GM12872 (cell line): ENCODE results near the gene TRIM10.

Experiments
- CTCF ChIP-seq: IDR thresholded peaks from 3 replicates; pipeline ENCODE4 v1.5.1; 2011; ENCODE audit warnings: low read depth, mild to moderate bottlenecking, low read length, moderate library complexity; ENCODE audit not compliant: insufficient read depth

TRIM10 gene

DNA sequence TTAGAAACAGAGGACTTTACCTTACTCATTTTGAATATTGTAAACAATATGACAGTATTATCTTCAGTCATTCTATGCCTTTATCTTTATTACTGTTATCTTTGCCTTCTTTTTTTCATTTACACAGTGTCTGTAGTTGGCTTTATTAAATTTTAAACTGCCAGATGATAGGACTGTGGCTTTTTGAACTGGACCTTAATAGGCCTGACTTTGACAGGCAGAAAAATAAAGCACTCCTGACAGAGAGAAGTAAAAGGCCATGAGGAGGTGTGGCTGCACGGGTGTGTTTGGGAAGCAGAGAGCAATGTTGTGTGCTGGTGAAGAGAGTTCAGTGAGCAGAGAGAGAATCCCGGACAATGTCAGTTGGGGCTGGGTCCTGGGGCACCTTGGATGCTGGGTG is 17.2 kb downstream of the TRIM10 start:
- no peak for TF ChIP-seq CTCF

GRCh38 chr6:30142665-30143064 is 18.3 kb downstream of the TRIM10 start:
- no peak for TF ChIP-seq CTCF

GRCh38 chr6:30136570-30137286 is 24.3 kb downstream of the TRIM10 start:
- no peak for TF ChIP-seq CTCF

DNA sequence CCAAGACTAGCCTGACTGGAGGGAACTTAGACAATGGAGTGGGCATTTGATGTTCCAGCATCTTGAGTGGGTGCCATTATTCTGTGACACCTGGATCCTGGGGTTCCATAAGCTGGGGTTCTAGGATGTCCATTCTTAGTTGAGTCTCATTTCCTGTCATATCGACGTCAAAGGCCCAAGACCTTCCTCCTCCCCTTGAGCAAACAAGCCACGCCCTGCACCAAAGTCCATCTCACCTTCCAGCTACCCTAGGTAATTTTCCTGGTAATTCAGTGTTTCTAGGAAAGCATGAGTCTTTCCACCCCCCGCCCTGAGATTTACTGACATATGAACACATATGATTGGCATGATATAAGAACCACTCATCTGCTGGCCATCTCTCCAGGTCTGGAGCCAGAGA is 25.3 kb downstream of the TRIM10 start, which contains the start of gene TRIM40:
Gene TRIM40 (plus strand): TSS at position 384 of the 400 bp plus-strand sequence. CDS start 897 bp downstream, outside the sequence.
- no peak for TF ChIP-seq CTCF

- no peak for TF ChIP-seq CTCF
These were observed 25.9 kb downstream of the TRIM10 start for GRCh38 chr6:30135147-30135546.

DNA sequence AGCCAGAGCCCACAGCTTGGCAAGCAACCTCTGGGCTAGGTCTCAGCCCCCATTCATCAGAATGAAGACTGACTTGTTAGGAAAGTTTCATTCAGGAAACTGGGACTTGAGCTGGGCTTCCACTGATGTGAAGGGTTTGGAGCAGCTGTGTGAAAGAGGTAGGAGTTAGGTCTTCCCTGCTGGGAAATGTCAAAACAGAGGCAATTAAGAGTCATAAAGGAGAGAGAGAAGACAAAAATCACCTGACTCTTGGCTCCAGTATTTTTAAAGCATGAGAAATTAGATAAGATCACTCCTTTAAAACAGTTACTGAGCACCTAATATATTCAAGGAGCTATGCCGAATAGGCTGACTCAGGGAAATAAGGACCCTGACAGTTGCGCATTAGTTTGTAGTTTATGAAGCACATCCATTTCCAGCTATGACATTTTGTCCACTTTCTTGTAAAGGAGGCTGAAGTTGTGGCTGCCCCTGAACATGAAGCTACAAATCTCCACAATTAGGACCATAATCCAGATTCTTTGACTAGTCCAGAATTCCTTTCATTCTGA is 29.0 kb downstream of the TRIM10 start:
- TF ChIP-seq CTCF, result no peak

DNA sequence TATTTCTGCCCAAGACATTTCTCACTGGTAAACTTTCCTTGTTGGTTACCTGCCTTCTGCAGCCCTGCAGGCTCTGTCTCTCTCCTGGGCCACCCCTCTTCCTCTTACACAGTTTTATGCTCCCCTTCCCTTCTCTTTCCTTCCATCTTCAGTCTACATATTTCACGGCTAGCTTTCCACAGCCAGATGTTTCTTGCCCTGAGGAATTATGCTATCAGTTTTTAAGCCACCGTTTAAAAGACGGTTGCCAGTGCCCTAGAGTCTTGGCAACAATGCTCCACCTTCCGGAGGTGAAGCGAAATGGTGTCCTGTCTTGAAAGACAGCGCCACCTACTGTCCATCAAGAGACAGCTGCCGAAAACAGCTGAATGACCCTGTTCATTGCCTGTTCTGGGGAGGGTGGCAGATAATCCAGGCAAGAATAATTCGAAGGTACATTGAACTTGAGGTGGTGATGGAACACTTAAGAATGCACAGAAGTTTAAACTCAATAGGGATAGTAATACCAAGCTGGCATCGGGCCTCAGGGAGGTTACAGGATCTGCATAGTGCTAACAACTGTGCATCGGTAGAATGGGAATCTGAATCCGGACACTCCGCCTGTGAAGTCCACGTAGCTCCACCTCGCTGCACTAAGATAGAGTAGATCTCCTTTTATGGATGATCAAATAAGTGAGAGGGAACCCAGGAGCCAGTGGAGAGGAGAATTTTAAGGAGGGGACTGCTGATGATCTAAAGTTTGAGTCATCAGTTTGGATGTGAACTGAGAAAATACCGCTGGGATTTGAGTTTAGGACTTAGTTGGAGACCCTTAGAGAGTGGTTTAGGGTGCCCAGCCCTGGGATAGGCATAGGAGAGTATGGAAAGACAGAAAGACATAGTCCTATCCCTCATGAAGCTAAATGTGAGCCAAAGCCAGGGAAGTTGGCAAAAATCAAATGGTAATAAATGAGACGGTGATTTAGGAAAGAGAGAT is 29.8 kb downstream of the TRIM10 start:
- TF ChIP-seq CTCF, result peak; percentile 98
